Activated naive CD8-positive, alpha-beta T cell (primary cell): ENCODE data around the gene LEO1.

Experiments used
- H3K27ac Mint-ChIP-seq: one replicate; pipeline ENCODE4 v1.8.0; 2021; ENCODE audit warnings: mixed read lengths
- H3K27me3 Mint-ChIP-seq: one replicate; pipeline ENCODE4 v1.8.0; 2021; ENCODE audit warnings: mixed read lengths
- H3K36me3 Mint-ChIP-seq: one replicate; pipeline ENCODE4 v1.8.0; 2021; ENCODE audit warnings: mixed read lengths
- H3K4me1 Mint-ChIP-seq: one replicate; pipeline ENCODE4 v1.8.0; 2021; ENCODE audit warnings: low read depth, mixed read lengths
- H3K4me3 Mint-ChIP-seq: one replicate; pipeline ENCODE4 v1.8.0; 2021; ENCODE audit warnings: mild to moderate bottlenecking, mixed read lengths
- H3K9me3 Mint-ChIP-seq: one replicate; pipeline ENCODE4 v1.8.0; 2021; ENCODE audit warnings: low read depth, mixed read lengths

Gene LEO1

GRCh38 chr15:51970132-51970817, 1.3 kb downstream of the LEO1 start:
- Mint-ChIP-seq H3K27me3 (no peaks in the 10 kb centered on the region), H3K27ac (peak overlapping the region; percentile 96), H3K4me3 (peak overlapping the region; percentile 96), H3K4me1 (peaks cover 42% of the 10 kb centered on the region), H3K9me3 (peaks cover 3% of the 10 kb centered on the region), H3K36me3 (peaks cover 15% of the 10 kb centered on the region)

- Mint-ChIP-seq H3K9me3 (peaks cover 3% of the 10 kb centered on the region), H3K36me3 (peaks cover 17% of the 10 kb centered on the region), H3K27ac (peak overlapping the region; percentile 96), H3K4me3 (peak overlapping the region; percentile 96), H3K27me3 (no peaks in the 10 kb centered on the region), H3K4me1 (peaks cover 43% of the 10 kb centered on the region)
Measured at GRCh38 chr15:51969728-51970127, 1.9 kb downstream of the LEO1 start.

GRCh38 chr15:51967583-51967982, 4.0 kb downstream of the LEO1 start:
- no peaks in the 10 kb centered on the region for H3K27me3 Mint-ChIP-seq
- H3K27ac Mint-ChIP-seq = no peak overlapping the region
- peaks cover 42% of the 10 kb centered on the region for H3K4me1 Mint-ChIP-seq
- H3K9me3 Mint-ChIP-seq = peaks cover 3% of the 10 kb centered on the region
- peaks cover 21% of the 10 kb centered on the region for H3K36me3 Mint-ChIP-seq
- H3K4me3 Mint-ChIP-seq = no peak overlapping the region

- Mint-ChIP-seq H3K4me3 (no peak overlapping the region), H3K4me1 (peaks cover 39% of the 10 kb centered on the region), H3K27ac (no peak overlapping the region), H3K27me3 (no peaks in the 10 kb centered on the region), H3K36me3 (peaks cover 24% of the 10 kb centered on the region), H3K9me3 (peaks cover 3% of the 10 kb centered on the region)
Measured at GRCh38 chr15:51966192-51966591, 5.4 kb downstream of the LEO1 start.

GRCh38 chr15:51965691-51966090, 5.9 kb downstream of the LEO1 start:
- no peak overlapping the region for H3K4me3 Mint-ChIP-seq
- no peaks in the 10 kb centered on the region for H3K27me3 Mint-ChIP-seq
- H3K4me1 Mint-ChIP-seq = peaks cover 34% of the 10 kb centered on the region
- H3K9me3 Mint-ChIP-seq = peaks cover 3% of the 10 kb centered on the region
- H3K36me3 Mint-ChIP-seq = peaks cover 24% of the 10 kb centered on the region
- H3K27ac Mint-ChIP-seq = no peak overlapping the region

- no peaks in the 10 kb centered on the region for H3K9me3 Mint-ChIP-seq
- no peaks in the 10 kb centered on the region for H3K4me1 Mint-ChIP-seq
- H3K27ac Mint-ChIP-seq = no peak overlapping the region
- no peaks in the 10 kb centered on the region for H3K27me3 Mint-ChIP-seq
- H3K36me3 Mint-ChIP-seq = peaks cover 28% of the 10 kb centered on the region
- no peak overlapping the region for H3K4me3 Mint-ChIP-seq
Measured at GRCh38 chr15:51955504-51955903, 16.1 kb downstream of the LEO1 start.

GRCh38 chr15:51952805-51953204, 18.8 kb downstream of the LEO1 start:
- H3K27me3 Mint-ChIP-seq = no peaks in the 10 kb centered on the region
- no peaks in the 10 kb centered on the region for H3K4me1 Mint-ChIP-seq
- no peak overlapping the region for H3K27ac Mint-ChIP-seq
- no peaks in the 10 kb centered on the region for H3K9me3 Mint-ChIP-seq
- no peak overlapping the region for H3K4me3 Mint-ChIP-seq
- H3K36me3 Mint-ChIP-seq = peaks cover 26% of the 10 kb centered on the region

- Mint-ChIP-seq H3K27ac (peak overlapping the region; percentile 66), H3K4me1 (peaks cover 6% of the 10 kb centered on the region), H3K9me3 (no peaks in the 10 kb centered on the region), H3K27me3 (no peaks in the 10 kb centered on the region), H3K36me3 (peaks cover 18% of the 10 kb centered on the region), H3K4me3 (no peak overlapping the region)
Measured at GRCh38 chr15:51947124-51947523, 24.5 kb downstream of the LEO1 start.

- Mint-ChIP-seq H3K27me3 (no peaks in the 10 kb centered on the region), H3K4me3 (no peak overlapping the region), H3K36me3 (no peaks in the 10 kb centered on the region), H3K4me1 (no peaks in the 10 kb centered on the region), H3K9me3 (no peaks in the 10 kb centered on the region), H3K27ac (no peak overlapping the region)
Measured at GRCh38 chr15:51939216-51939615, 32.4 kb downstream of the LEO1 start.

GRCh38 chr15:51938286-51938685, 33.3 kb downstream of the LEO1 start:
- Mint-ChIP-seq H3K27me3 (no peaks in the 10 kb centered on the region), H3K4me3 (no peak overlapping the region), H3K27ac (no peak overlapping the region), H3K36me3 (no peaks in the 10 kb centered on the region), H3K4me1 (no peaks in the 10 kb centered on the region), H3K9me3 (no peaks in the 10 kb centered on the region)

- no peaks in the 10 kb centered on the region for H3K4me1 Mint-ChIP-seq
- H3K36me3 Mint-ChIP-seq = no peaks in the 10 kb centered on the region
- no peaks in the 10 kb centered on the region for H3K27me3 Mint-ChIP-seq
- no peak overlapping the region for H3K4me3 Mint-ChIP-seq
- no peaks in the 10 kb centered on the region for H3K9me3 Mint-ChIP-seq
- H3K27ac Mint-ChIP-seq = peak overlapping the region; percentile 73
Measured at GRCh38 chr15:51936105-51936478, 35.5 kb downstream of the LEO1 start.

- Mint-ChIP-seq H3K27me3 (no peaks in the 10 kb centered on the region), H3K4me1 (no peaks in the 10 kb centered on the region), H3K27ac (peak overlapping the region; percentile 73), H3K36me3 (no peaks in the 10 kb centered on the region), H3K4me3 (no peak overlapping the region), H3K9me3 (no peaks in the 10 kb centered on the region)
Measured at GRCh38 chr15:51935466-51936104, 36.0 kb downstream of the LEO1 start.

GRCh38 chr15:51932161-51932560, 39.4 kb downstream of the LEO1 start:
- Mint-ChIP-seq H3K36me3 (peaks cover 2% of the 10 kb centered on the region), H3K4me1 (no peaks in the 10 kb centered on the region), H3K27ac (no peak overlapping the region), H3K9me3 (no peaks in the 10 kb centered on the region), H3K4me3 (no peak overlapping the region), H3K27me3 (no peaks in the 10 kb centered on the region)

GRCh38 chr15:51931638-51932037, 39.9 kb downstream of the LEO1 start:
- Mint-ChIP-seq H3K27me3 (no peaks in the 10 kb centered on the region), H3K27ac (no peak overlapping the region)

GRCh38 chr15:51931016-51931415, 40.6 kb downstream of the LEO1 start:
- H3K9me3 Mint-ChIP-seq = no peaks in the 10 kb centered on the region
- H3K27me3 Mint-ChIP-seq = no peaks in the 10 kb centered on the region
- H3K4me1 Mint-ChIP-seq = no peaks in the 10 kb centered on the region
- peak overlapping the region; percentile 54 for H3K27ac Mint-ChIP-seq
- H3K4me3 Mint-ChIP-seq = no peak overlapping the region
- peaks cover 5% of the 10 kb centered on the region for H3K36me3 Mint-ChIP-seq

More at GRCh38 chr15:51931638-51932037, 39.9 kb downstream of the LEO1 start:
- peaks cover 3% of the 10 kb centered on the region for H3K36me3 Mint-ChIP-seq
- H3K4me1 Mint-ChIP-seq = no peaks in the 10 kb centered on the region
- no peaks in the 10 kb centered on the region for H3K9me3 Mint-ChIP-seq
- H3K4me3 Mint-ChIP-seq = no peak overlapping the region

- no peaks in the 10 kb centered on the region for H3K4me1 Mint-ChIP-seq
- H3K36me3 Mint-ChIP-seq = peaks cover 5% of the 10 kb centered on the region
- peak overlapping the region; percentile 22 for H3K27ac Mint-ChIP-seq
- no peak overlapping the region for H3K4me3 Mint-ChIP-seq
- no peaks in the 10 kb centered on the region for H3K9me3 Mint-ChIP-seq
- no peaks in the 10 kb centered on the region for H3K27me3 Mint-ChIP-seq
Measured at GRCh38 chr15:51926809-51927208, 44.8 kb downstream of the LEO1 start.
